Duodenal mucosa (tissue), 2 donors: ENCODE measurements around the gene BHLHA15.

Experiments
- H3K27ac ChIP-seq: one replicate; pipeline ENCODE4 v1.7.0; 2013; ENCODE audit warnings: low read depth, low read length
- H3K27me3 ChIP-seq, 2 donors: one replicate each; pipeline ENCODE4 v1.7.0; 2013; ENCODE audit warnings: low read length in 2 of 2, control low read depth in 1 of 2; ENCODE audit not compliant: insufficient read depth in 2 of 2, control insufficient read depth in 1 of 2
- H3K36me3 ChIP-seq, 2 donors: one replicate each; pipeline ENCODE4 v1.7.0; 2013; ENCODE audit warnings: low read length in 2 of 2, control low read depth in 1 of 2; ENCODE audit not compliant: insufficient read depth in 2 of 2, control insufficient read depth in 1 of 2
- H3K4me1 ChIP-seq, 2 donors: one replicate each; pipeline ENCODE4 v1.7.0; 2013; ENCODE audit warnings: low read length in 2 of 2, control low read depth in 1 of 2; ENCODE audit not compliant: insufficient read depth in 2 of 2, control insufficient read depth in 1 of 2
- H3K4me3 ChIP-seq, 2 donors: one replicate each; pipeline ENCODE4 v1.7.0; 2013; ENCODE audit warnings: low read length in 2 of 2, low read depth in 1 of 2
- H3K9ac ChIP-seq, 2 donors: one replicate each; pipeline ENCODE4 v1.7.0; 2013; ENCODE audit warnings: low read length in 2 of 2, low read depth in 1 of 2
- H3K9me3 ChIP-seq, 2 donors: one replicate each; pipeline ENCODE4 v1.7.0; 2013; ENCODE audit warnings: low read length in 2 of 2, control low read depth in 1 of 2; ENCODE audit not compliant: control insufficient read depth in 1 of 2

Gene BHLHA15

GRCh38 chr7:98256431-98256830 lies 45.2 kb downstream of the BHLHA15 start:
- Histone ChIP-seq H3K4me3 (no peak overlapping the region), H3K27me3 (no peaks in the 10 kb centered on the region), H3K9me3 (no peaks in the 10 kb centered on the region), H3K4me1 (peaks cover 9 to 17% of the 10 kb centered on the region in 2 donors), H3K36me3 (peaks cover 2 to 26% of the 10 kb centered on the region in 2 donors), H3K27ac (no peak overlapping the region), H3K9ac (no peak overlapping the region)

- Histone ChIP-seq H3K4me1 (peaks cover 6 to 11% of the 10 kb centered on the region in 2 donors), H3K36me3 (peaks cover 6 to 26% of the 10 kb centered on the region in 2 donors), H3K9ac (no peak overlapping the region), H3K27me3 (no peaks in the 10 kb centered on the region), H3K27ac (no peak overlapping the region), H3K4me3 (no peak overlapping the region), H3K9me3 (no peaks in the 10 kb centered on the region)
Measured at GRCh38 chr7:98257701-98258100, 46.5 kb downstream of the BHLHA15 start.
